ENCODE data around the gene RPS27A.
"Not testable (repeated sequence)": the region's sequence is repeated elsewhere in the genome, so short reads cannot be mapped to it uniquely, and the experiment has no call there.

RPS27A gene

GRCh38 chr2:55239656-55240222, 7.3 kb downstream of the RPS27A start:
- no peak for DNase-seq (ENCODE audit: low read depth in 2 of 2)

- not testable (repeated sequence) for DNase-seq (ENCODE audit: low read depth in 2 of 2)
Observed at GRCh38 chr2:55241582-55241981, 9.1 kb downstream of the RPS27A start.

GRCh38 chr2:55242617-55243016, 10.1 kb downstream of the RPS27A start:
- DNase-seq (ENCODE audit: low read depth in 2 of 2) = no peak

- DNase-seq (ENCODE audit: low read depth in 2 of 2) = no peak
Observed at GRCh38 chr2:55245411-55245810, 12.9 kb downstream of the RPS27A start.

- DNase-seq (ENCODE audit: low read depth in 2 of 2) = no peak
Observed at GRCh38 chr2:55247025-55247424, 14.5 kb downstream of the RPS27A start.

- no peak for DNase-seq (ENCODE audit: low read depth in 2 of 2)
Observed at GRCh38 chr2:55252832-55253231, 20.3 kb downstream of the RPS27A start.

- DNase-seq (ENCODE audit: low read depth in 2 of 2) = not testable (repeated sequence)
Observed at GRCh38 chr2:55259586-55259985, 27.1 kb downstream of the RPS27A start.

GRCh38 chr2:55268288-55268906, 35.9 kb downstream of the RPS27A start:
- DNase-seq (ENCODE audit: low read depth in 2 of 2) = no peak

GRCh38 chr2:55268907-55269644, 36.6 kb downstream of the RPS27A start, which contains the start of gene MTIF2:
MTIF2 (minus strand) TSS chr2:55269231; CDS start chr2:55263858, 5,373 bp downstream.
- DNase-seq (ENCODE audit: low read depth in 2 of 2) = peak; percentile 69 to 82

- DNase-seq (ENCODE audit: low read depth in 2 of 2) = no peak
Observed at GRCh38 chr2:55269645-55269990, 37.1 kb downstream of the RPS27A start.

GRCh38 chr2:55274346-55274745, 41.9 kb downstream of the RPS27A start:
- not testable (repeated sequence) for DNase-seq (ENCODE audit: low read depth in 2 of 2)

- DNase-seq (ENCODE audit: low read depth in 2 of 2) = no peak
Observed at GRCh38 chr2:55277310-55277709, 44.8 kb downstream of the RPS27A start.

- not testable (repeated sequence) for DNase-seq (ENCODE audit: low read depth in 2 of 2)
Observed at GRCh38 chr2:55279214-55279835, 46.8 kb downstream of the RPS27A start.

- DNase-seq (ENCODE audit: low read depth in 2 of 2) = not testable (repeated sequence)
Observed at GRCh38 chr2:55279859-55280424, 47.5 kb downstream of the RPS27A start.

- not testable (repeated sequence) for DNase-seq (ENCODE audit: low read depth in 2 of 2)
Observed at GRCh38 chr2:55280851-55281546, 48.5 kb downstream of the RPS27A start.

- DNase-seq (ENCODE audit: low read depth in 2 of 2) = peak; percentile 71 to 80
Observed at GRCh38 chr2:55282110-55282917, 49.8 kb downstream of the RPS27A start.

- no peak for DNase-seq (ENCODE audit: low read depth in 2 of 2)
Observed at GRCh38 chr2:55283083-55283482, 50.6 kb downstream of the RPS27A start.
